ENCODE measurements around the gene MAD2L2.

MAD2L2 gene

GRCh38 chr1:11661103-11661502 lies 19.8 kb downstream of the MAD2L2 start:
- no peak overlapping the region for H3K27ac Mint-ChIP-seq
- H3K9me3 Mint-ChIP-seq = no peaks in the 10 kb centered on the region
- H3K4me1 Mint-ChIP-seq (ENCODE audit: low read depth) = peaks cover 10% of the 10 kb centered on the region
- peaks cover under 1% of the 10 kb centered on the region for H3K27me3 Mint-ChIP-seq
- intact Hi-C loops (cut with micrococcal nuclease) = no loop called here
- H3K4me3 Mint-ChIP-seq = no peak overlapping the region
- peaks cover 33% of the 10 kb centered on the region for H3K36me3 Mint-ChIP-seq (ENCODE audit: low read depth)

- Mint-ChIP-seq H3K9me3 (no peaks in the 10 kb centered on the region), H3K4me1 (ENCODE audit: low read depth) (peaks cover 20% of the 10 kb centered on the region), H3K36me3 (ENCODE audit: low read depth) (peaks cover 33% of the 10 kb centered on the region), H3K27me3 (peaks cover 10% of the 10 kb centered on the region), H3K27ac (no peak overlapping the region), H3K4me3 (no peak overlapping the region)
- intact Hi-C loops (cut with micrococcal nuclease) = no loop called here
Measured at GRCh38 chr1:11659748-11660147, 21.2 kb downstream of the MAD2L2 start.

DNA sequence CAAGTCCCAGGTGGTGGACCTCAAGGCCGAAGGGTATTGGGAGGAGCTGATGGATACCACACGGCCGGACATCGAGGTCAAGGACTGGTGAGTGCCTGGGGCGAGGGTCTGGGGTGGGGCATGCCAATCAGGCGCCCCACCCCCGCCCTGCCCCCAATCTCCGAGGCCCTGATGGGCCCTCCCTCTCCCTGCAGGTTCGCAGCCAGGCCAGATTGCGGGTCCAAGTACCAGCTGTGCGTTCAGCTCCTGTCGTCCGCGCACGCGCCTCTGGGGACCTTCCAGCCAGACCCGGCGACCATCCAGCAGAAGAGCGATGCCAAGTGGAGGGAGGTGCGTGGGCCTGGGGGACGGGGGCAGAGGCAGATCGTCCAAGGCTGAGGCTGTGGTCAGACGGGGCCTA lies 22.4 kb downstream of the MAD2L2 start:
- Mint-ChIP-seq H3K36me3 (ENCODE audit: low read depth) (peaks cover 33% of the 10 kb centered on the region), H3K9me3 (no peaks in the 10 kb centered on the region), H3K27ac (no peak overlapping the region), H3K27me3 (peaks cover 19% of the 10 kb centered on the region), H3K4me3 (no peak overlapping the region), H3K4me1 (ENCODE audit: low read depth) (peaks cover 19% of the 10 kb centered on the region)
- intact Hi-C loops (cut with micrococcal nuclease) = no loop called here

GRCh38 chr1:11657654-11658053 lies 23.3 kb downstream of the MAD2L2 start:
- Mint-ChIP-seq H3K4me3 (no peak overlapping the region), H3K36me3 (ENCODE audit: low read depth) (peaks cover 33% of the 10 kb centered on the region), H3K27me3 (peaks cover 27% of the 10 kb centered on the region), H3K4me1 (ENCODE audit: low read depth) (peaks cover 10% of the 10 kb centered on the region), H3K27ac (no peak overlapping the region), H3K9me3 (no peaks in the 10 kb centered on the region)
- intact Hi-C loops (cut with micrococcal nuclease) = no loop called here

GRCh38 chr1:11654939-11655808 lies 25.8 kb downstream of the MAD2L2 start:
- peaks cover 20% of the 10 kb centered on the region for H3K36me3 Mint-ChIP-seq (ENCODE audit: low read depth)
- peak overlapping the region; percentile 59 for H3K27ac Mint-ChIP-seq
- H3K4me1 Mint-ChIP-seq (ENCODE audit: low read depth) = peaks cover 21% of the 10 kb centered on the region
- peak overlapping the region; percentile 77 for H3K4me3 Mint-ChIP-seq
- intact Hi-C loops (cut with micrococcal nuclease) = no loop called here
- no peaks in the 10 kb centered on the region for H3K9me3 Mint-ChIP-seq
- peaks cover 52% of the 10 kb centered on the region for H3K27me3 Mint-ChIP-seq

DNA sequence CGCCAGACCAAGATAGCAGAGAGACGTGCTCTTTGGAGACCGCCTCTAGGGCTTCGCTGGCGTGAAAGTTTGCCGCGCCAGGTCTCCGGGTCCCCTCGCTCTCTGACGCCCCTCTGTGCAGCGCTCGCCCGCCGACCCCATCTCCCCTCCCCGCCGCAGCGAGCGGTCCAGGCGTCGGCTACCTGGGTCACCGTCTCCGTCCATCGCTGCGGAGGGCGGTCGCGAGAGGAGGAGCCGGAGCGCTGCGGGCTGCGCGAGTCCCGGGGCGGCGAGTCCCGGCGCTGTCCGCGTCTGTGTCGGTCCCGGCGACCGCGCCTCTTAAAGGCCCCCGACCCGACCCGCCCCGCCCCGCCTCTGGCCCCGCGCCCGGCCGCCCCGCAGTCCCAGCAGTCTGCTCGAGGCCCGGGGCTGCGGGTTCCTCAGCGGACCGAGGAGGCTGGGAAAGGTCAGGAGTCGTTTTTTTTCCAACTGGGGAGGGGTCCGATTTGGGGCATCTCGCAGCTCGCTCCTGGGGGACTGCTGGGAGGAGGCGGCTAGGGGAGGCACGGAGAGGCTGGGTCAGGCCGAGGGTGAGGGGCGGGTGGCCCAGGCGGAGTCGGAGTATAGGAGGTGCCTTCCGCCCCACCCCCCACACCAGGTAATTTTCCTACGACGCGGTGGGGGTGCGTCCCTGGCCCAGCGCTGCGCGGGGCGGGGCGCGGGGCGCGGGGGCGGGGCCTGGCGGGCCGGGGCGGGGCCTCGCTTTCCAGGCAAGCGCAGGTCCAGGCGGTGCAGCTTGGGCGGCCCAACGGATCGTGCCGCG lies 26.6 kb downstream of the MAD2L2 start, which contains the start of the genes FBXO2 and FBXO44:
TSS of gene FBXO2 (minus strand) at position 293 of the 802 bp plus-strand sequence. CDS start at position 204, 89 bp downstream.
TSS of gene FBXO44 (plus strand) at position 741 of the 802 bp plus-strand sequence. CDS start 959 bp downstream, outside the sequence.
- peaks cover 60% of the 10 kb centered on the region for H3K27me3 Mint-ChIP-seq
- H3K9me3 Mint-ChIP-seq = no peaks in the 10 kb centered on the region
- H3K36me3 Mint-ChIP-seq (ENCODE audit: low read depth) = peaks cover 20% of the 10 kb centered on the region
- peak within 1 kb of the TSS; percentile 59 for H3K27ac Mint-ChIP-seq
- peak within 1 kb of the TSS; percentile 77 for H3K4me3 Mint-ChIP-seq
- peaks cover 28% of the 10 kb centered on the region for H3K4me1 Mint-ChIP-seq (ENCODE audit: low read depth)
- intact Hi-C loops (cut with micrococcal nuclease) = no loop called here

DNA sequence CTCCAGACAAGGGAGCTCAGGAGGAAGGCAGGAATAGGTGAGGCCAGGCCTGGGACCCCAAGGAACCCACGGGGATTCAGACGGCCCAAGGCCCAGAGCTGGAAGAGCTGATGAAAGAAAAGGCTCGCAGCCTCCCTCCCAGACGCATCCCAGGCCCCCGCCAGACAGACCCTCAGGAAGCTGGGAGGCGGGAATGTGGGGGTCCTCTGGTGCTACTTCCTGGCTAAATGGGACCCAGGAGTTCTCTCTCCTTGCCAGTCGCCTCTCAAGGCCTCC lies 27.1 kb downstream of the MAD2L2 start:
- peaks cover 28% of the 10 kb centered on the region for H3K4me1 Mint-ChIP-seq (ENCODE audit: low read depth)
- intact Hi-C loops (cut with micrococcal nuclease) = no loop called here
- H3K4me3 Mint-ChIP-seq = peak overlapping the region; percentile 9
- H3K9me3 Mint-ChIP-seq = no peaks in the 10 kb centered on the region
- H3K27ac Mint-ChIP-seq = no peak overlapping the region
- H3K27me3 Mint-ChIP-seq = peaks cover 62% of the 10 kb centered on the region
- peaks cover 16% of the 10 kb centered on the region for H3K36me3 Mint-ChIP-seq (ENCODE audit: low read depth)

- Mint-ChIP-seq H3K4me3 (peak overlapping the region; percentile 9), H3K27me3 (peaks cover 67% of the 10 kb centered on the region), H3K36me3 (ENCODE audit: low read depth) (peaks cover 11% of the 10 kb centered on the region), H3K9me3 (no peaks in the 10 kb centered on the region), H3K4me1 (ENCODE audit: low read depth) (peaks cover 28% of the 10 kb centered on the region), H3K27ac (no peak overlapping the region)
- intact Hi-C loops (cut with micrococcal nuclease) = no loop called here
Measured at GRCh38 chr1:11653101-11653860, 27.7 kb downstream of the MAD2L2 start.

GRCh38 chr1:11652203-11652780 lies 28.7 kb downstream of the MAD2L2 start:
- Mint-ChIP-seq H3K27me3 (peaks cover 72% of the 10 kb centered on the region), H3K4me1 (ENCODE audit: low read depth) (peaks cover 28% of the 10 kb centered on the region), H3K27ac (no peak overlapping the region), H3K4me3 (no peak overlapping the region), H3K36me3 (ENCODE audit: low read depth) (peaks cover 2% of the 10 kb centered on the region), H3K9me3 (no peaks in the 10 kb centered on the region)
- intact Hi-C loops (cut with micrococcal nuclease) = no loop called here

GRCh38 chr1:11651017-11651416 lies 29.9 kb downstream of the MAD2L2 start:
- Mint-ChIP-seq H3K9me3 (no peaks in the 10 kb centered on the region), H3K27me3 (peaks cover 84% of the 10 kb centered on the region), H3K36me3 (ENCODE audit: low read depth) (no peaks in the 10 kb centered on the region), H3K27ac (no peak overlapping the region), H3K4me3 (peak overlapping the region; percentile 21), H3K4me1 (ENCODE audit: low read depth) (peaks cover 27% of the 10 kb centered on the region)
- intact Hi-C loops (cut with micrococcal nuclease) = loop anchor here (2.0 kb wide), 1 partner anchor 60 kb away; no protein-coding TSS in a partner anchor

- Mint-ChIP-seq H3K27ac (no peak overlapping the region), H3K36me3 (ENCODE audit: low read depth) (no peaks in the 10 kb centered on the region), H3K4me3 (peak overlapping the region; percentile 37), H3K4me1 (ENCODE audit: low read depth) (peaks cover 22% of the 10 kb centered on the region), H3K27me3 (peaks cover 78% of the 10 kb centered on the region), H3K9me3 (no peaks in the 10 kb centered on the region)
- intact Hi-C loops (cut with micrococcal nuclease) = loop anchor here (1.0 to 2.0 kb wide), 2 partner anchors 60 to 69 kb away; no protein-coding TSS in a partner anchor
Measured at GRCh38 chr1:11650331-11650991, 30.5 kb downstream of the MAD2L2 start.

DNA sequence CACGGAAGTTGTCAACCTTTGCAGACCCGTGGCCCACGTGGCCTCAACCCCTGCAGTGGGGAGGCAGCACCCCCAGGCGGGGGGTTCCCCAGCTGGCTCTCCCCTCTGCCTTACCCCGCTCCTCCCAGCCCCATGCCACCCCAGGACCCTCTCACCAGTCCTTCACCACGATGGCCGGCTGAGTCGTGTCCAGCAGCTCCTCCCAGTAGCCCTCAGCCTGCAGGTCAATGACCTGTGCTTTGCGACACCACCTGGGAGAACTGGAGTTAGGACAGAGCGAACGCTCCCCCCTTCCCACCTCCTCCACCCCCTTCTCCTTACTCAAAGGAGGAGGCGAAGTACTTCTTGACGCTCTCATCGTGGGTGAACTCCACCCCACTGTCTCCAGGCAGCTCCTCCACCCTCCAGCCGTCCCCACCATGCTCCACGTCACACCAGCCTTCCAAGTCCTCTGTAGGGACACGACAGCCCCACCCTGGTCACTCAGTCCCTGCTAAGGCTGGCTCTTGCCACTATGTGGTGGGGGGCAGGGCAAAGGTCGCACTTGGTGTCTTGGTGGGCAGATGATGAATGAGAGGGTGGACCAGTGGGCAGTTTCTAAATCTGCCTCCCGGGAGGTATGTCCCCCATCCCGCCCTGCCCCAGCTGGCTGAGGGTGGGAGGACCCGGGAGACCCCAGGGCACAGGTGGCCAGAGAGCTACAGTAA lies 31.2 kb downstream of the MAD2L2 start:
- no peaks in the 10 kb centered on the region for H3K36me3 Mint-ChIP-seq (ENCODE audit: low read depth)
- H3K27me3 Mint-ChIP-seq = peaks cover 74% of the 10 kb centered on the region
- no peaks in the 10 kb centered on the region for H3K9me3 Mint-ChIP-seq
- H3K4me1 Mint-ChIP-seq (ENCODE audit: low read depth) = peaks cover 18% of the 10 kb centered on the region
- H3K4me3 Mint-ChIP-seq = no peak overlapping the region
- intact Hi-C loops (cut with micrococcal nuclease) = loop anchor here (1.0 to 2.0 kb wide), 2 partner anchors 61 to 70 kb away; no protein-coding TSS in a partner anchor
- no peak overlapping the region for H3K27ac Mint-ChIP-seq

Data from dendritic cell treated with granulocyte-macrophage colony-stimulating factor and Interleukin-4, amounts not matched to agents 40 ng/mL and 50 ng/mL, for 4 days (primary cell).